Fibroblast of the aortic adventitia (primary cell): Measurements from ENCODE around the gene TBC1D32. TPM values are rescaled to one million over a fixed set of nuclear protein-coding genes. Genes with fewer than 3 reads are reported as not detected.

ENCODE experiments used
- DNase-seq: peaks from one replicate; pipeline ENCODE4 v3.0.0-alpha.2; 2010; ENCODE audit warnings: low read depth
- H3K4me3 ChIP-seq: 2 replicates; pipeline ENCODE4 v1.5.1; 2011; ENCODE audit warnings: low read depth, mild to moderate bottlenecking, control low read depth, low read length, moderate library complexity
- CTCF ChIP-seq: IDR thresholded peaks from 2 replicates; pipeline ENCODE4 v1.5.1; 2011; ENCODE audit warnings: mild to moderate bottlenecking, low read length, control low read depth, inconsistent platforms; ENCODE audit not compliant: insufficient read depth
- total RNA-seq: library from RNA; depleted of rRNA; stranded (reverse); fragments of >200 nt; gene quantifications from 2 replicates; pipeline ENCODE4 v1.2.3, GENCODE V29; 2012; ENCODE audit warnings: low replicate concordance

Gene TBC1D32
- total RNA-seq, 1 donor = 21.2 TPM

DNA sequence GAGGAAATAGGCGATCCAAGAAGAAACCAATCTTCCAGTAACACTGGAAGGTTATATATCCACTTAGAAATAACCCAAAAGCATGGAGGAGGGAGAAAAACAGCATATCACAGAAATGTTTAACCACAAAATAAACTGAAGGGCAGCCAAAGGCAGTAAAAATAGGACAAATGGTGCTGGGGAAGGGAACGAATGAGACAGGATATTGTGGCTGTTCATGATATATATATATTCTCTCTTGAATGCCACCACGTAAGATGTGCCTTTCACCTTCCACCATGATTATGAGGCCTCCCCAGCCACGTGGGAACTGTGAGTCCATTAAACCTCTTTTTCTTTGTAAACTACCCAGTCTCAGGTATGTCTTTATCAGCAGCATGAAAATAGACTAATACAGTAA, 162.4 kb downstream of the TBC1D32 start:
- H3K4me3 ChIP-seq = no peak overlapping the region
- no peak for DNase-seq

GRCh38 chr6:121161886-121162285, 172.4 kb downstream of the TBC1D32 start:
- DNase-seq = no peak
- no peak overlapping the region for H3K4me3 ChIP-seq
- no peak for TF ChIP-seq CTCF

More for the DNA sequence above, 162.4 kb downstream of the TBC1D32 start:
- TF ChIP-seq CTCF = no peak

DNA sequence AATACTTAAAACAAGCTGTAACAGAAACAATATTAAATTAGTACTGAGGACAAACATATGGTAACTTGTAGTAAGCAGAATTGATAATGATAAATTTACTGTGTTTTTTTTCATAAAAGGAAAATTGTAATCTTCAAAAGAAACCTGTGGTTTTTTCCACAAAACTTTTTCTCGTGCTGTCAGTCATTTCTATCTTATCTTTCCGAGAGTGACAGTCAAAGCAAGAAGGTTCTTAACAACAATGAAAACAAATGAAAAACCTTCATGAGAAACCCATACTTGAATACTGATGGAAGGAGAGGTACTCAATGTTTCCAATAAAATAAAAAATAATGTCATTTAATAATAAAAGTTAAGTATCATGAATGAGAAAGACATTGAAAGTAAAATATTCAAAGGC, 174.0 kb downstream of the TBC1D32 start:
- no peak for TF ChIP-seq CTCF

DNA sequence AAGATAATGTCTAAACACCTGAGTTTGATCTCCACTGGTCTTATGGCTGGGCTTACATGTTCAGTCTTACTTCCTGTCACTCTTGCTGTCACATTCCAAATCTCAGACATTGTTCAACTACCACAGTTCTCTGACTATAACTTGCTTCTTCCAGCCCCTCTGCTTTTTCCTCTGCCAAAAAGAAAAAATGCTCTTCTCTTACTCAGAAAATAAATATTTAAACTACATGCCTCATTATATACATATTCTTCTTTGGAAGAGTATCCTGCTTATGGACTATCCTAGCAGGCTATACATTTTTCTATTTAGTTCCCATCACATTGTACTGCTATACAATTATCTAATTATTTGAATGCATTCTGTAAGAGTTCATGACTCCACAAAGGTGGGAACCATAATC, 175.4 kb downstream of the TBC1D32 start:
- TF ChIP-seq CTCF = no peak
- no peak overlapping the region for H3K4me3 ChIP-seq
- no peak for DNase-seq

More for the DNA sequence above, 174.0 kb downstream of the TBC1D32 start:
- DNase-seq = no peak
- H3K4me3 ChIP-seq = no peak overlapping the region

DNA sequence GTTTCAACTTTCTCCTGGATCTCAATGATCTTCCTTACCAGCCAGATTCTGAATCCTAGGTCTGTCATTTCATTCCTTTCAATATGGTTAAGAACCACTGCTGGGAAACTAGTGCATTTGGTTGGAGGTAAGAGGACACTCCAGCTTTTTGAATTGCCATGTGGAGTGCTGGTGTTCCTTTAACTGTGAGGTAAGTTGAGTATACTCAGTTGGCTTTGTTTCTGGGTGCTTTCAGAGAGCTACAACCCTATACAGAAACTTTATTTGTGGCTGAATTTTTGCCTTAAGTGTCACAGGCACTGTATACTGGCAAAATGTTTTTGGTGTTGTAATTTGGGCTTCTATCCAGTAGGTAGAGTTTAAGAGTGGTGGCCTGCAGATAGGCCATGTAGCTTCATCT, 175.8 kb downstream of the TBC1D32 start:
- TF ChIP-seq CTCF = no peak
- no peak overlapping the region for H3K4me3 ChIP-seq
- peak; percentile 10 for DNase-seq

DNA sequence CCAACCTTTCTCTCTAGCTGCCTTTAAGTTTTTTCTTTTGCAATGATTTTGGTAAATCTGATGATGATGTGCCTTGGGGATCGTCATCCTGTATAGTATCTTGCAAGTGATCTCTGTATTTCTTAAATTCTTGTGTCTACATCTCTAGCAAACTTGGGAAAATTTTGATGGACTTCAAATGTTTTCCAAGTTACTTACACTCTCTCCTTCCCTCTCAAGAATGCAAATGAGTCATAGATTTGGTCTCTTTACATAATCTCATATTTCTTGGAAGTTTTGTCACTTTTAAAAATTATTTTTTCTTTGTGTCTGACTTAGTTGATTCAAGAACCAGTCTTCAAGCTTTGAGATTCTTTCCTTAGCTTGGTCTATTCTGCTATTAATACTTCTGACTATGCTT, 176.4 kb downstream of the TBC1D32 start:
- H3K4me3 ChIP-seq = no peak overlapping the region
- peak; percentile 43 for DNase-seq
- no peak for TF ChIP-seq CTCF

GRCh38 chr6:121143476-121143875, 190.8 kb downstream of the TBC1D32 start:
- no peak overlapping the region for H3K4me3 ChIP-seq
- peak; percentile 2 for DNase-seq
- no peak for TF ChIP-seq CTCF
